ENCODE measurements around the gene SLC27A1.
A peak's percentile ranks its signal among the peaks of the same experiment; 100 is the strongest.

Gene SLC27A1

DNA sequence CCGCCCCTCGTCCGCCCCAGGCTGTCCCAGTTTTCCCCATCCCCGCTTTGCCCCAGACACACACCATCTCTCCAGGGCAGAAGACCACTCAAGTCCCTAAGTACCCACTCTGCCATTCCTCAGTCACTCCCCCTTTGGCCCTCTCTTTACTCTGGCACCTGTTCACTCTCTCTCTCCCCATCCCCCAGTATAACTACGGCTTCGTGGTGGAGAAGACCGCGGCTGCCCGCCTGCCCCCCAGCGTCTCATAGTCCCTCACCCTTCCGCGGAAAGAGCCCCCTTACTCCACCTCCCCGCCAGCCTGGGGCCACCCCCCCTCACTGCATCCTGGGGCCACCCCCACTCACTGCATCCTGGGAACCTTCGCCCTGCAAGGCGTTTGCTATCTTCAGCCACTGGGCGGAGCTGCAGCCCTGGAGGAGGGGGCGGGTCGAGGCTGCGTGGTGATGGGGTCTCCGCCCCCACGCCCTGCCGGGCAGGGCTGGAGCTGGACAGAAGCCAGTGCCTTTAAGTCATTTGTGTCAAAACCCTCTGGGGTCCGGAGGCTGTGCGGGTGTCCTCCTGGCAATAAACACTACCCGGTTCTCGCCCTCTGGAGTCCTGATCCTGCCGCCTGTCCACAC, 45.5 kb upstream of the SLC27A1 start:
- TF ChIP-seq ZNF70 (CRISPR knock-in tag; IDR thresholded peaks at IDR 0.05): no peak
- TF ChIP-seq, protein P1, sequence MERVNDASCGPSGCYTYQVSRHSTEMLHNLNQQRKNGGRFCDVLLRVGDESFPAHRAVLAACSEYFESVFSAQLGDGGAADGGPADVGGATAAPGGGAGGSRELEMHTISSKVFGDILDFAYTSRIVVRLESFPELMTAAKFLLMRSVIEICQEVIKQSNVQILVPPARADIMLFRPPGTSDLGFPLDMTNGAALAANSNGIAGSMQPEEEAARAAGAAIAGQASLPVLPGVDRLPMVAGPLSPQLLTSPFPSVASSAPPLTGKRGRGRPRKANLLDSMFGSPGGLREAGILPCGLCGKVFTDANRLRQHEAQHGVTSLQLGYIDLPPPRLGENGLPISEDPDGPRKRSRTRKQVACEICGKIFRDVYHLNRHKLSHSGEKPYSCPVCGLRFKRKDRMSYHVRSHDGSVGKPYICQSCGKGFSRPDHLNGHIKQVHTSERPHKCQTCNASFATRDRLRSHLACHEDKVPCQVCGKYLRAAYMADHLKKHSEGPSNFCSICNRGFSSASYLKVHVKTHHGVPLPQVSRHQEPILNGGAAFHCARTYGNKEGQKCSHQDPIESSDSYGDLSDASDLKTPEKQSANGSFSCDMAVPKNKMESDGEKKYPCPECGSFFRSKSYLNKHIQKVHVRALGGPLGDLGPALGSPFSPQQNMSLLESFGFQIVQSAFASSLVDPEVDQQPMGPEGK (CRISPR knock-in tag; IDR thresholded peaks at IDR 0.05; ENCODE audit: borderline replicate concordance): peak; percentile 45; the same call in 1 of the 2 replicates
- no peak for TF ChIP-seq TCF4 (CRISPR knock-in tag; IDR thresholded peaks at IDR 0.05; ENCODE audit: borderline replicate concordance)
- TF ChIP-seq SNAI2 (CRISPR knock-in tag; IDR thresholded peaks at IDR 0.05): no peak
- ATAC-seq: peak; percentile 66

DNA sequence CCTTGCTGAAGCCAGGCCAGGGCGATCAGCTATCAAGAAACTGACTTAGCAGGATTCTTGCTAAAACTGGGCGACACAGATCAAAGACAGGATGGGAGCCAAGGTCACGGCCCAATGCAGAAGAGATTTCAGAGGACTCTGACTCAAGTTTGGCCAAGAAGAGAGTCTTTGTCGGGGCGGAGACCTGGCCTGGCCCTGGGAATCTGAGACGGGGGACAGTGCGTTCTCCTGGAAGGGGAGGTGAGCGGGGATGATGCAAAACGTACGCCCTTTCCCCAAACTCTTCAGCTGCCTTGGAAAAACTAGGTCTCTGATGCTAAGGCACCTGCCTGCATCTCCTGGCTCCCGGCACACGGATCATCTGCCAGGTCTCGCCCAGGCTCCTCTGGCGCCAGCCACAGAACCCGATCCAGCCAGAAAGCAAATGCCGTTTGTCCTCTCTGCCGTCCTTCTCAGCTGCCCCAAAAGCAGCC, 40.6 kb upstream of the SLC27A1 start:
- no peak; the same call in 2 of the 3 replicates for ATAC-seq
- no peak for TF ChIP-seq RARB (CRISPR knock-in tag; IDR thresholded peaks at IDR 0.05)
- no peak for TF ChIP-seq CSDC2 (CRISPR knock-in tag; IDR thresholded peaks at IDR 0.05)
- TF ChIP-seq ESRRG (CRISPR knock-in tag; IDR thresholded peaks at IDR 0.05): no peak
- TF ChIP-seq ZNF8 (CRISPR knock-in tag; IDR thresholded peaks at IDR 0.05): no peak
- no peak for TF ChIP-seq OSR1 (CRISPR knock-in tag; IDR thresholded peaks at IDR 0.05)
- TF ChIP-seq, protein P2, sequence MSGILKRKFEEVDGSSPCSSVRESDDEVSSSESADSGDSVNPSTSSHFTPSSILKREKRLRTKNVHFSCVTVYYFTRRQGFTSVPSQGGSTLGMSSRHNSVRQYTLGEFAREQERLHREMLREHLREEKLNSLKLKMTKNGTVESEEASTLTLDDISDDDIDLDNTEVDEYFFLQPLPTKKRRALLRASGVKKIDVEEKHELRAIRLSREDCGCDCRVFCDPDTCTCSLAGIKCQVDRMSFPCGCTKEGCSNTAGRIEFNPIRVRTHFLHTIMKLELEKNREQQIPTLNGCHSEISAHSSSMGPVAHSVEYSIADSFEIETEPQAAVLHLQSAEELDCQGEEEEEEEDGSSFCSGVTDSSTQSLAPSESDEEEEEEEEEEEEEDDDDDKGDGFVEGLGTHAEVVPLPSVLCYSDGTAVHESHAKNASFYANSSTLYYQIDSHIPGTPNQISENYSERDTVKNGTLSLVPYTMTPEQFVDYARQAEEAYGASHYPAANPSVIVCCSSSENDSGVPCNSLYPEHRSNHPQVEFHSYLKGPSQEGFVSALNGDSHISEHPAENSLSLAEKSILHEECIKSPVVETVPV (CRISPR knock-in tag; IDR thresholded peaks at IDR 0.05): no peak
- TF ChIP-seq TCF4 (CRISPR knock-in tag; IDR thresholded peaks at IDR 0.05; ENCODE audit: borderline replicate concordance): no peak
- no peak for TF ChIP-seq ZNF70 (CRISPR knock-in tag; IDR thresholded peaks at IDR 0.05)
- no peak for TF ChIP-seq BACH2 (CRISPR knock-in tag; IDR thresholded peaks at IDR 0.05; ENCODE audit: borderline replicate concordance)
- TF ChIP-seq, protein P3, sequence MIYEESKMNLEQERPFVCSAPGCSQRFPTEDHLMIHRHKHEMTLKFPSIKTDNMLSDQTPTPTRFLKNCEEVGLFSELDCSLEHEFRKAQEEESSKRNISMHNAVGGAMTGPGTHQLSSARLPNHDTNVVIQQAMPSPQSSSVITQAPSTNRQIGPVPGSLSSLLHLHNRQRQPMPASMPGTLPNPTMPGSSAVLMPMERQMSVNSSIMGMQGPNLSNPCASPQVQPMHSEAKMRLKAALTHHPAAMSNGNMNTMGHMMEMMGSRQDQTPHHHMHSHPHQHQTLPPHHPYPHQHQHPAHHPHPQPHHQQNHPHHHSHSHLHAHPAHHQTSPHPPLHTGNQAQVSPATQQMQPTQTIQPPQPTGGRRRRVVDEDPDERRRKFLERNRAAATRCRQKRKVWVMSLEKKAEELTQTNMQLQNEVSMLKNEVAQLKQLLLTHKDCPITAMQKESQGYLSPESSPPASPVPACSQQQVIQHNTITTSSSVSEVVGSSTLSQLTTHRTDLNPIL (CRISPR knock-in tag; IDR thresholded peaks at IDR 0.05; ENCODE audit: low read depth): no peak
- TF ChIP-seq ISL1 (CRISPR knock-in tag; IDR thresholded peaks at IDR 0.05): no peak
- TF ChIP-seq PPARA (CRISPR knock-in tag; IDR thresholded peaks at IDR 0.05; ENCODE audit: borderline replicate concordance): no peak
- TF ChIP-seq ZNF565 (CRISPR knock-in tag; conservative IDR thresholded peaks at IDR 0.05; ENCODE audit: low read depth): no peak
- TF ChIP-seq ZC3H10 (CRISPR knock-in tag; IDR thresholded peaks at IDR 0.05): no peak
- TF ChIP-seq ZFP30 (CRISPR knock-in tag; IDR thresholded peaks at IDR 0.05): no peak

DNA sequence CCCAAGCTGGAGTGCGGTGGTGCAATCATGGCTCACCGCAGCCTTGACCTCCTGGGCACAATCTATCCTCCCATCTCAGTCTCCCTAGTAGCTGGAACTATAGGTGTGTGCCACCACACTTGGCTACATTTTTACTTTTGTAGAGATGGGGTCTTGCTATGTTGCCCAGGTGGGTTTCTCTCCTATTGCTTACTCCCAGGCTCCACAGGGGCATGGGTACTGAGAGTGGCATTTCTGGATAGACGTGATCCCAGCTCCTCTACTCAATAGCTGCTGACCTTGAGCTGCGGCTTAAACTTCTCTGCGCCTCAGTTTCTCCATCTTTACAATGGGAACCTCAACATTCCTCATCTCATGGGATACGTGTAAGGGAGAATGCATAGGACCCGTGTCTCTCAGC, 38.9 kb upstream of the SLC27A1 start:
- no peak for ATAC-seq
- TF ChIP-seq ZFP30 (CRISPR knock-in tag; IDR thresholded peaks at IDR 0.05) (no peak), OSR1 (CRISPR knock-in tag; IDR thresholded peaks at IDR 0.05) (no peak), SNAI2 (CRISPR knock-in tag; IDR thresholded peaks at IDR 0.05) (no peak), ZFP3 (CRISPR knock-in tag; IDR thresholded peaks at IDR 0.05) (no peak), ESRRG (CRISPR knock-in tag; IDR thresholded peaks at IDR 0.05) (no peak), BACH2 (CRISPR knock-in tag; IDR thresholded peaks at IDR 0.05; ENCODE audit: borderline replicate concordance) (no peak)
- TF ChIP-seq, protein P3 (CRISPR knock-in tag; IDR thresholded peaks at IDR 0.05; ENCODE audit: low read depth): no peak
- TF ChIP-seq, protein P4, sequence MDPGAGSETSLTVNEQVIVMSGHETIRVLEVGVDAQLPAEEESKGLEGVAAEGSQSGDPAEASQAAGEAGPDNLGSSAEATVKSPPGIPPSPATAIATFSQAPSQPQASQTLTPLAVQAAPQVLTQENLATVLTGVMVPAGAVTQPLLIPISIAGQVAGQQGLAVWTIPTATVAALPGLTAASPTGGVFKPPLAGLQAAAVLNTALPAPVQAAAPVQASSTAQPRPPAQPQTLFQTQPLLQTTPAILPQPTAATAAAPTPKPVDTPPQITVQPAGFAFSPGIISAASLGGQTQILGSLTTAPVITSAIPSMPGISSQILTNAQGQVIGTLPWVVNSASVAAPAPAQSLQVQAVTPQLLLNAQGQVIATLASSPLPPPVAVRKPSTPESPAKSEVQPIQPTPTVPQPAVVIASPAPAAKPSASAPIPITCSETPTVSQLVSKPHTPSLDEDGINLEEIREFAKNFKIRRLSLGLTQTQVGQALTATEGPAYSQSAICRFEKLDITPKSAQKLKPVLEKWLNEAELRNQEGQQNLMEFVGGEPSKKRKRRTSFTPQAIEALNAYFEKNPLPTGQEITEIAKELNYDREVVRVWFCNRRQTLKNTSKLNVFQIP (CRISPR knock-in tag; IDR thresholded peaks at IDR 0.05; ENCODE audit: borderline replicate concordance, low read depth): no peak

DNA sequence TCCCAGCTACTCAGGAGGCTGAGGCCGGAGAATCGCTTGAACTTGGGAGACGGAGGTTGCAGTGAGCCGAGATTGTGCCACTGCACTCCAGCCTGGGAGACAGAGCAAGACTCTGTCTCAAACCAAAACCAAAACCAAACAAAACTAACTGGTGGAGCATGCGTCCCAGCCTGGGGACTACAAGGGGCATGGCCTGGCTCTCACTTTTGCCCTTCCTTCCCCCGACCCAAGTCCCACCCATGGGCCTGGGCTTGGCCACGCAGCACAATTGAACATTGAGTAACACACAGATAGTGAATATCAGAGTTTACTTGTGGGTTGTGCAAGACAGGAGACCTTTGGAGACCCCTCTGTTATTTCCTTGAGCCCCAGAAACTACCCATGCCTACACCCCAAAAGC, 35.1 kb upstream of the SLC27A1 start:
- no peak for ATAC-seq
- no peak for TF ChIP-seq BACH2 (CRISPR knock-in tag; IDR thresholded peaks at IDR 0.05; ENCODE audit: borderline replicate concordance)
- TF ChIP-seq ISL1 (CRISPR knock-in tag; IDR thresholded peaks at IDR 0.05): no peak
- TF ChIP-seq, protein P4 (CRISPR knock-in tag; IDR thresholded peaks at IDR 0.05; ENCODE audit: borderline replicate concordance, low read depth): no peak
- TF ChIP-seq, protein P5, sequence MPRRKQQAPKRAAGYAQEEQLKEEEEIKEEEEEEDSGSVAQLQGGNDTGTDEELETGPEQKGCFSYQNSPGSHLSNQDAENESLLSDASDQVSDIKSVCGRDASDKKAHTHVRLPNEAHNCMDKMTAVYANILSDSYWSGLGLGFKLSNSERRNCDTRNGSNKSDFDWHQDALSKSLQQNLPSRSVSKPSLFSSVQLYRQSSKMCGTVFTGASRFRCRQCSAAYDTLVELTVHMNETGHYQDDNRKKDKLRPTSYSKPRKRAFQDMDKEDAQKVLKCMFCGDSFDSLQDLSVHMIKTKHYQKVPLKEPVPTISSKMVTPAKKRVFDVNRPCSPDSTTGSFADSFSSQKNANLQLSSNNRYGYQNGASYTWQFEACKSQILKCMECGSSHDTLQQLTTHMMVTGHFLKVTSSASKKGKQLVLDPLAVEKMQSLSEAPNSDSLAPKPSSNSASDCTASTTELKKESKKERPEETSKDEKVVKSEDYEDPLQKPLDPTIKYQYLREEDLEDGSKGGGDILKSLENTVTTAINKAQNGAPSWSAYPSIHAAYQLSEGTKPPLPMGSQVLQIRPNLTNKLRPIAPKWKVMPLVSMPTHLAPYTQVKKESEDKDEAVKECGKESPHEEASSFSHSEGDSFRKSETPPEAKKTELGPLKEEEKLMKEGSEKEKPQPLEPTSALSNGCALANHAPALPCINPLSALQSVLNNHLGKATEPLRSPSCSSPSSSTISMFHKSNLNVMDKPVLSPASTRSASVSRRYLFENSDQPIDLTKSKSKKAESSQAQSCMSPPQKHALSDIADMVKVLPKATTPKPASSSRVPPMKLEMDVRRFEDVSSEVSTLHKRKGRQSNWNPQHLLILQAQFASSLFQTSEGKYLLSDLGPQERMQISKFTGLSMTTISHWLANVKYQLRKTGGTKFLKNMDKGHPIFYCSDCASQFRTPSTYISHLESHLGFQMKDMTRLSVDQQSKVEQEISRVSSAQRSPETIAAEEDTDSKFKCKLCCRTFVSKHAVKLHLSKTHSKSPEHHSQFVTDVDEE (CRISPR knock-in tag; IDR thresholded peaks at IDR 0.05): no peak
- TF ChIP-seq ZNF8 (CRISPR knock-in tag; IDR thresholded peaks at IDR 0.05): no peak
- TF ChIP-seq OSR1 (CRISPR knock-in tag; IDR thresholded peaks at IDR 0.05): no peak
- TF ChIP-seq ZC3H10 (CRISPR knock-in tag; IDR thresholded peaks at IDR 0.05): no peak
- TF ChIP-seq GLIS3 (CRISPR knock-in tag; IDR thresholded peaks at IDR 0.05): no peak
- TF ChIP-seq, protein P2 (CRISPR knock-in tag; IDR thresholded peaks at IDR 0.05): no peak
